K562 (cell line): ENCODE data around the gene XYLB. TPM values are rescaled to one million over a fixed set of nuclear protein-coding genes. Genes with fewer than 3 reads are reported as not detected.

ENCODE experiments used
- ATAC-seq: fragments of 200-7000 bp; cut with Tn5 transposase; 3 replicates; pipeline ENCODE4 v1.9.1; 2020; ENCODE audit warnings: moderate library complexity
- BruUV-seq: library from RNA; stranded (reverse); fragments of 400-500 nt; replicated peaks from 2 replicates; lab custom pipeline; 2021; lab: Mats Ljungman, UMichigan
- CTCF ChIA-PET: fragments of 300-600 bp; formaldehyde crosslinking; extraction: SDS; loops from one replicate; lab custom pipeline; 2021; ENCODE audit warnings: low intra/inter-chr PET ratio; lab: Yijun Ruan, JAX
- POLR2A ChIA-PET: fragments of 300-600, 350-650 bp; sonication (Branson Sonifier 250); formaldehyde crosslinking; extraction: SDS; loops from one replicate; lab custom pipeline; 2021; ENCODE audit warnings: antibody characterized with exemption, inconsistent platforms; lab: Yijun Ruan, JAX
- DNase-seq, 4 experiments: peaks; one replicate each; pipeline versions ENCODE4 v3.0.0 to v3.0.0-alpha.2; 2011 to 2018; ENCODE audit warnings: low spot score in 3 of 4, mixed read lengths in 3 of 4; ENCODE audit errors: extremely low read depth in 1 of 4
- FAIRE-seq: peaks from 2 replicates; lab custom pipeline; 2011; peaks lifted over from hg19 to GRCh38; lab: Jason Lieb, UNC
- H2AFZ ChIP-seq: 2 replicates; pipeline ENCODE4 v1.6.0; 2011; ENCODE audit warnings: low read depth, low read length, control low read depth, inconsistent platforms
- H3K27ac ChIP-seq: fragments of 200-600 bp; 3 replicates; pipeline ENCODE4 v1.8.0; 2011; ENCODE audit warnings: low read depth, mild to moderate bottlenecking, control low read depth, inconsistent platforms, low read length, moderate library complexity, mixed read lengths; ENCODE audit errors: extremely low read depth
- H3K27me3 ChIP-seq, 2 experiments: fragments of 300-600 bp in 1 of 2; 2 replicates in 1 of 2; 3 replicates in 1 of 2; pipeline versions ENCODE4 v1.6.0 to v1.8.0; 2011; ENCODE audit warnings: inconsistent platforms in 2 of 2, low read length in 2 of 2, mild to moderate bottlenecking in 1 of 2, mixed read lengths in 1 of 2, moderate library complexity in 1 of 2; ENCODE audit not compliant: control insufficient read depth in 2 of 2, insufficient read depth in 2 of 2
- H3K36me3 ChIP-seq: fragments of 300-600 bp; 3 replicates; pipeline ENCODE4 v1.8.0; 2011; ENCODE audit warnings: mild to moderate bottlenecking, low read length, inconsistent platforms; ENCODE audit not compliant: control insufficient read depth, insufficient read depth
- H3K4me1 ChIP-seq, 2 experiments: fragments of 200-600 bp in 1 of 2; replicated peaks in 1 of 2; 2 replicates in 1 of 2; 3 replicates in 1 of 2; pipeline versions ENCODE4 v1.5.1 to v1.8.0; 2011; ENCODE audit warnings: inconsistent platforms in 2 of 2, low read length in 2 of 2, mild to moderate bottlenecking in 1 of 2, mixed read lengths in 1 of 2, moderate library complexity in 1 of 2; ENCODE audit not compliant: control insufficient read depth in 2 of 2, insufficient read depth in 2 of 2
- H3K4me2 ChIP-seq: 2 replicates; pipeline ENCODE4 v1.6.1; 2011; ENCODE audit warnings: low read length, control low read depth, inconsistent platforms, mixed read lengths; ENCODE audit not compliant: insufficient read depth
- H3K4me3 ChIP-seq: fragments of 200-600 bp; sonication (generic), shearing (Covaris generic); 2 replicates; pipeline ENCODE4 v1.5.1; 2016; ENCODE audit warnings: control low read depth, inconsistent platforms
- H3K79me2 ChIP-seq: fragments of 200-600 bp; 3 replicates; pipeline ENCODE4 v1.8.0; 2011; ENCODE audit warnings: low read length, inconsistent platforms; ENCODE audit not compliant: control insufficient read depth, insufficient read depth
- H3K9ac ChIP-seq, 2 experiments: 2 replicates each; pipeline versions ENCODE4 v1.6.0 to v1.6.1; 2011; ENCODE audit warnings: low read depth in 2 of 2, low read length in 2 of 2, control low read depth in 1 of 2, inconsistent platforms in 1 of 2, mild to moderate bottlenecking in 1 of 2, mixed read lengths in 1 of 2; ENCODE audit not compliant: insufficient read depth in 1 of 2
- H3K9me1 ChIP-seq: one replicate; pipeline ENCODE4 v1.6.0; 2011; ENCODE audit warnings: inconsistent platforms, mild to moderate bottlenecking, low read length, moderate library complexity; ENCODE audit not compliant: control insufficient read depth, insufficient read depth
- H3K9me3 ChIP-seq: replicated peaks from 2 replicates; pipeline ENCODE4 v1.5.1; 2011; ENCODE audit warnings: low read depth, low read length, inconsistent platforms; ENCODE audit not compliant: control insufficient read depth, insufficient read depth
- H4K20me1 ChIP-seq: replicated peaks from 2 replicates; pipeline ENCODE4 v1.6.1; 2011; ENCODE audit warnings: low read length, inconsistent platforms, mixed read lengths; ENCODE audit not compliant: control insufficient read depth, insufficient read depth
- ERF ChIP-seq: fragments of 450-650 bp; formaldehyde crosslinking; IDR thresholded peaks from 2 replicates; pipeline ENCODE4 v1.4.0; 2020; ENCODE audit warnings: mild to moderate bottlenecking, mixed read lengths
- MAX ChIP-seq: sonication (generic); formaldehyde crosslinking; IDR thresholded peaks from 2 replicates; pipeline ENCODE4 v1.9.0; 2022; ENCODE audit warnings: mild to moderate bottlenecking, missing genetic modification reagents
- POLR2G ChIP-seq: fragments of 200-400 bp; formaldehyde crosslinking; IDR thresholded peaks from 2 replicates; pipeline ENCODE4 v1.6.1; 2017; ENCODE audit warnings: low read depth, mild to moderate bottlenecking, antibody characterized with exemption, low read length, moderate library complexity
- SOX6 ChIP-seq: fragments of 450-650 bp; IDR thresholded peaks from 2 replicates; pipeline ENCODE4 v1.6.1; 2014; ENCODE audit warnings: mild to moderate bottlenecking
- TEAD4 ChIP-seq, 2 experiments: sonication (generic) in 1 of 2; formaldehyde crosslinking in 1 of 2; IDR thresholded peaks; 2 replicates each; pipeline versions ENCODE4 v1.6.1 to v1.8.0; 2012 to 2022; ENCODE audit warnings: borderline replicate concordance in 1 of 2, inconsistent platforms in 1 of 2, low read length in 1 of 2, mild to moderate bottlenecking in 1 of 2, missing genetic modification reagents in 1 of 2
- ZNF347 ChIP-seq: fragments of 450-650 bp; formaldehyde crosslinking; IDR thresholded peaks from 2 replicates; pipeline ENCODE4 v1.4.0; 2020; ENCODE audit warnings: low read depth, mild to moderate bottlenecking, moderate library complexity
- ZNF668 ChIP-seq: fragments of 250-450 bp; sonication (Bioruptor Pico); IDR thresholded peaks from 2 replicates; pipeline ENCODE4 v1.8.0; 2022; ENCODE audit warnings: mild to moderate bottlenecking, inconsistent platforms
- WGBS: fragments of 100-300 bp; shearing (Covaris generic); methylation state at CpG from one replicate; pipeline ENCODE4 v1.1.6; 2016; ENCODE audit warnings: low coverage, mixed read lengths; ENCODE audit not compliant: insufficient coverage; ENCODE audit errors: missing lambda C conversion rate; 5-methylcytosine and 5-hydroxymethylcytosine counted together
- in situ Hi-C: fragments of 300-500 bp; cut with MboI; formaldehyde crosslinking; loops from 4 replicates; pipeline ENCODE4 v1.15.0; 2018; ENCODE audit warnings: inconsistent platforms, mixed read lengths
- intact Hi-C: fragments of 100-400 bp; cut with micrococcal nuclease; formaldehyde crosslinking; loops from 2 replicates; pipeline ENCODE4 v1.14.2; 2022
- polyA plus RNA-seq, 8 experiments: library from polyadenylated mRNA; depleted of rRNA in 4 of 8; stranded (reverse) in 5 of 8; unstranded in 3 of 8; fragments of >200 nt; fragmentation: Nextera tagmentation in 2 of 8; fragmentation: Illumina TruSeq in 1 of 8; extraction: Ambion mirVana in 2 of 8; extraction: Trizol in 1 of 8; gene quantifications; 2 replicates each; pipeline versions ENCODE4 v1.2.1 to v1.2.3, GENCODE V29; 2011 to 2014; ENCODE audit warnings: inconsistent platforms in 1 of 8, missing spikeins in 1 of 8
- total RNA-seq, 7 experiments: library from RNA; depleted of rRNA in 6 of 7; stranded (reverse); fragments of >200 nt in 6 of 7; fragmentation: Illumina TruSeq in 2 of 7; extraction: Trizol in 2 of 7; gene quantifications; 2 replicates each; pipeline versions ENCODE4 v1.2.1 to v1.2.3, GENCODE V29; 2011 to 2021; ENCODE audit warnings: low replicate concordance in 1 of 7

XYLB gene
- total and polyA plus RNA-seq, 9 of the 15 experiments (the other 6 are each of a cell fraction or from before 2014, with no cell fraction given), result 4.0 to 20.2 (median 13.2) TPM

- 94% methylated on average over 6 of the region's 6 CpGs for WGBS
- BruUV-seq, result no TSS peak
- no peaks in the 10 kb centered on the region for H3K27me3 ChIP-seq
- POLR2A ChIA-PET, result interaction anchor here (0.6 kb wide), 2 partner anchors 11 to 98 kb away, joined by 3 read pairs; no protein-coding TSS in a partner anchor
- H3K9me3 ChIP-seq, result no peaks in the 10 kb centered on the region
- no peaks in the 10 kb centered on the region for H4K20me1 ChIP-seq
- H3K79me2 ChIP-seq, result no peaks in the 10 kb centered on the region
- 0 out of 2 replicates have a peak, but pooled peaks have one; percentile 15 for TF ChIP-seq MAX (CRISPR knock-in tag)
- TF ChIP-seq SOX6, result no peak
- no peak for TF ChIP-seq ZNF668 (CRISPR knock-in tag)
- 0 out of 2 replicates have a peak, but pooled peaks have one; percentile 17 for TF ChIP-seq POLR2G
- in situ Hi-C loops (no loop called here), intact Hi-C loops (no loop called here)
- peak overlapping the region in 1 of 2 experiments; percentile 42; a peak in 1 of 4 replicates for H3K9ac ChIP-seq
- no peak for DNase-seq
- H3K4me3 ChIP-seq, result no peak overlapping the region
- H3K4me2 ChIP-seq, result no peak overlapping the region
- no peak overlapping the region for H2AFZ ChIP-seq
- H3K4me1 ChIP-seq, result peaks cover 0 to 4% of the 10 kb centered on the region in 2 experiments; a peak in 1 of 5 replicates
- CTCF ChIA-PET, result no interaction called here
- H3K36me3 ChIP-seq, result peaks cover 96% of the 10 kb centered on the region
- H3K27ac ChIP-seq, result no peak overlapping the region
- FAIRE-seq, result no peak
- no peak for ATAC-seq
- no peaks in the 10 kb centered on the region for H3K9me1 ChIP-seq
Measured at GRCh38 chr3:38375072-38375471, 28.5 kb downstream of the XYLB start.

GRCh38 chr3:38375488-38376097 lies 29.0 kb downstream of the XYLB start:
- POLR2A ChIA-PET, result interaction anchor here (0.6 to 0.9 kb wide), 5 partner anchors 8 to 239 kb away, joined by 3 to 4 read pairs (median 3); partner anchors contain the start of gene ACAA1
- no peak overlapping the region for H2AFZ ChIP-seq
- no peak overlapping the region for H3K4me3 ChIP-seq
- in situ Hi-C loops, result no loop called here
- BruUV-seq, result no TSS peak
- H3K9me1 ChIP-seq, result no peaks in the 10 kb centered on the region
- TF ChIP-seq ERF (CRISPR knock-in tag) (no peak), ZNF347 (CRISPR knock-in tag) (no peak), TEAD4 (IDR thresholded peaks at IDR 0.05; ENCODE audit: low read length) (no peak), TEAD4 (CRISPR knock-in tag; IDR thresholded peaks at IDR 0.05; ENCODE audit: borderline replicate concordance) (no peak)
- TF ChIP-seq, all 486 proteins: peak for 0
- Histone ChIP-seq H3K9me3 (no peaks in the 10 kb centered on the region), H3K79me2 (no peaks in the 10 kb centered on the region), H3K4me1 (peaks cover 0 to 4% of the 10 kb centered on the region in 2 experiments; a peak in 1 of 5 replicates), H4K20me1 (no peaks in the 10 kb centered on the region), H3K27ac (no peak overlapping the region), H3K27me3 (no peaks in the 10 kb centered on the region), H3K4me2 (no peak overlapping the region), H3K36me3 (peaks cover 96% of the 10 kb centered on the region), H3K9ac (no peak overlapping the region)
- no peak for ATAC-seq
- intact Hi-C loops, result no loop called here
- no peak for DNase-seq
- CTCF ChIA-PET, result no interaction called here
- no peak for FAIRE-seq
- 94% methylated on average over 8 of the region's 8 CpGs for WGBS
